ENCODE measurements around the gene ACTRT2. TPM values are rescaled to one million over a fixed set of nuclear protein-coding genes. Genes with fewer than 3 reads are reported as not detected.

The ACTRT2 gene
- total and polyA plus RNA-seq, 2 donors (not counting 3 experiments of a cell fraction or from before 2014, with no cell fraction given), result not detected

- dilution Hi-C loops (cut with MboI; ENCODE audit: extremely low pct_ligation_motif_present, low sequenced_read_pairs), result no loop called here
- POLR2A ChIA-PET, result no interaction called here
Observed at GRCh38 chr1:2980849-2981248, 40.4 kb upstream of the ACTRT2 start.

More at GRCh38 chr1:2980849-2981248, 40.4 kb upstream of the ACTRT2 start:
- no peak overlapping the region for H3K4me2 ChIP-seq (ENCODE audit: insufficient read depth, low read length)
- H3K9me3 ChIP-seq (replicated peaks; ENCODE audit: control insufficient read depth, insufficient read depth, low read length), result peaks cover 2% of the 10 kb centered on the region
- FAIRE-seq (no peak), DNase-seq (ENCODE audit: low read depth, low spot score) (no peak)
- no peaks in the 10 kb centered on the region for H3K79me2 ChIP-seq (ENCODE audit: control insufficient read depth, insufficient read depth, low read length)
- no peaks in the 10 kb centered on the region for H3K4me1 ChIP-seq (ENCODE audit: control insufficient read depth, extremely low read depth, insufficient read depth, low read length)
- no peaks in the 10 kb centered on the region for H3K27me3 ChIP-seq (ENCODE audit: control insufficient read depth in 2 of 2, insufficient read depth in 2 of 2, low read length in 2 of 2)
- no peaks in the 10 kb centered on the region for H4K20me1 ChIP-seq (replicated peaks; ENCODE audit: control insufficient read depth, extremely low read depth, insufficient read depth, low read length)
- no peak overlapping the region for H3K27ac ChIP-seq (ENCODE audit: insufficient read depth, low read depth, low read length)
- H3K9me1 ChIP-seq (replicated peaks; ENCODE audit: control insufficient read depth, extremely low read depth, insufficient read depth, low read length), result no peaks in the 10 kb centered on the region
- intact Hi-C loops (cut with micrococcal nuclease), result no loop called here
- H3K36me3 ChIP-seq (ENCODE audit: control insufficient read depth in 2 of 2, extremely low read depth in 1 of 2, insufficient read depth in 2 of 2, low read length in 2 of 2), result no peaks in the 10 kb centered on the region
- BruUV-seq (replicated peaks), result no TSS peak
- no peak overlapping the region for H3K9ac ChIP-seq (replicated peaks; ENCODE audit: extremely low read depth, insufficient read depth, low read length)
- TF ChIP-seq JUN (IDR thresholded peaks at IDR 0.05; ENCODE audit: borderline replicate concordance, insufficient read depth, insufficient read length, low read depth) (no peak), MAX (IDR thresholded peaks at IDR 0.05; ENCODE audit: insufficient read depth, insufficient read length) (no peak), EZH2 (IDR thresholded peaks at IDR 0.05; ENCODE audit: borderline replicate concordance, low read depth, low read length, severe bottlenecking) (no peak), CTCF (IDR thresholded peaks at IDR 0.05; ENCODE audit: extremely low read depth in 1 of 2, insufficient read depth in 1 of 2, low read depth in 1 of 2, low read length in 2 of 2) (no peak), GATA2 (IDR thresholded peaks at IDR 0.05; ENCODE audit: insufficient read depth, insufficient read length, low read depth, low read length) (no peak), FOS (IDR thresholded peaks at IDR 0.05; ENCODE audit: borderline replicate concordance, insufficient read depth, low read length) (no peak), POLR2AphosphoS5 (IDR thresholded peaks at IDR 0.05; ENCODE audit: insufficient read depth, low read depth, low read length) (no peak), POLR2A (IDR thresholded peaks at IDR 0.05; ENCODE audit: low read depth, low read length) (no peak), MYC (IDR thresholded peaks at IDR 0.05; ENCODE audit: low read depth, low read length) (no peak)
- CTCF ChIA-PET, result no interaction called here
- H2AFZ ChIP-seq (ENCODE audit: low read depth, low read length), result no peak overlapping the region
- H3K4me3 ChIP-seq (replicated peaks in 1 of 3; ENCODE audit: insufficient read depth in 1 of 3, low read depth in 1 of 3, low read length in 3 of 3), result no peak overlapping the region

Data from endothelial cell of umbilical vein (primary cell).